T-helper 1 cell treated with Interleukin-12 subunit alpha and Interleukin-12 subunit beta and Interleukin-4 antibody, amounts not matched to agents 30 ng/mL and 1 ng/mL, for 36 hours (primary cell): ENCODE results near the gene SYP. TPM values are rescaled to one million over a fixed set of nuclear protein-coding genes. Genes with fewer than 3 reads are reported as not detected.
"Not testable (repeated sequence)": the region's sequence is repeated elsewhere in the genome, so short reads cannot be mapped to it uniquely, and the experiment has no call there.

Experiments
- intact Hi-C: fragments of 100-400 bp; cut with micrococcal nuclease; formaldehyde crosslinking; loops from one replicate; pipeline ENCODE4 v1.15.1; 2024
- total RNA-seq: library from RNA; stranded (reverse); gene quantifications from 2 replicates; pipeline ENCODE4 v1.2.3, GENCODE V29; 2022

Gene SYP
- total RNA-seq, 1 donor from 2014 or later: 3.3 TPM

GRCh38 chrX:49147936-49148335, 52.1 kb downstream of the SYP start:
- intact Hi-C loops: no loop called here

DNA sequence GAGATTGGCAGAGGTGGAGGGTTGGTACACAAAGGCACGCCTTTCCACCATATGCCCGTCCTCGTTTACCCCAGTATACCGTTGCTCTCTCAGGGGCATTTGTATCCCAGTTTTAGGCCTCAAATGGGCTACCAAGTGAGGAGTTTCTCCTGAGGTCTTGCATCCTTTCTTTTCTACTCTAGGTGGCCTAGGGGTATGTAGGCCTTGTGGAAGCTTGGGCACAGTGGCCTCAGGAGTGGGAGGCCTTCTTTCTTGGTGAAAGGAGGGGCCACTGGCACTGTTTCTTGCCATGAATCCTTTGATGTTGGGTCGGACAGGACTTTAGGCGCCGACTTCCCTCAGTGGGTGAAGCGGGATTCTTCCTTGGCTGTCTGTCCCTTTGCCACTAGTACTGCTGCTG, 52.7 kb downstream of the SYP start:
- intact Hi-C loops: no loop called here

GRCh38 chrX:49143154-49143553, 56.8 kb downstream of the SYP start:
- intact Hi-C loops: not testable (repeated sequence)

DNA sequence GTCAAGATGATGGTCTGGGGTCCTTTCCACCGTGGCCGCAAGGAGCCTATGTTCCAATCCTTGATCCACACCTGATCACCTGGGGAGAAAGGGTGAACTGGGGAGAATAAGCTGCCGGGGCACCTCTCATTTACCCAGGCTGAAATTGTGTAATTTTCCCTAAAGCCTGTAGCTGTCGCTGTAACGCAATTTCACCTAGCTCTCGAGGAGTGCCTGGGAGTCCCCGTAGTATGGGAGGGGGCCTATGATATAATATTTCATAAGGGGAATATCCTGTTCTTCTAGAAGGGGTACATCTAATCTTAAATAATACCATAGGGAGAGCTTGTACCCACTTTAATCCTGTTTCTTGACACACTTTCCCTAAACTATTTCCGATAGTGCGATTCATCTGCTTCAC, 57.7 kb downstream of the SYP start:
- intact Hi-C loops: not testable (repeated sequence)

DNA sequence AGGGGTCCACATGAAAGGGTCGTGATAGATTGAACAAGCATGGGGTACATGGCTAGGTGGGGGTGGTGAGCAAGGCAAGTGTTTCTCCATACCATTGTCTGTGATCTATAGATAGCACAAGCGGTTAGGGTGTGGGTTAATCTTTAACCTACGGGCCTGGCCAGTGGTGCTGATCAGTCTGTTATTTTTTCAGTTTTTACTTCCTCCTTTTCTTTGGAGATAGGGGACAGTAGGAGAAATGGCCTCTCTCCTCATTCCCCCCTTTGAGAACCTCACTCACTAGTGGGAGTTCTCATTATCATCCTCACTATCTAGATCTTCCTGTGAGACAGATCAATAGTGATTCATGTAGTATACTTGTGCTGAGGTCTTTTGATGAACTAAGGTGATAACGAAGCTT, 60.3 kb downstream of the SYP start:
- intact Hi-C loops: no loop called here

Other genes starting within 250 kb of the SYP start
- gene OTUD5, start 242.6 kb downstream of the SYP start, total RNA-seq: 68.4 and 71.1 TPM in 2 replicates
- gene KCND1, start 228.3 kb downstream of the SYP start, total RNA-seq: 5.0 and 6.3 TPM in 2 replicates
- gene GRIPAP1, start 197.9 kb downstream of the SYP start, total RNA-seq: 103 and 110 TPM in 2 replicates
- 46.6 and 50.9 TPM in 2 replicates for gene TFE3, start 156.8 kb downstream of the SYP start, total RNA-seq
- 6.5 and 8.3 TPM in 2 replicates for gene CCDC120, start 141.2 kb downstream of the SYP start, total RNA-seq
- 20.9 and 22.2 TPM in 2 replicates for gene PRAF2, start 126.2 kb downstream of the SYP start, total RNA-seq
- 68.7 and 71.5 TPM in 2 replicates for gene WDR45, start 120.3 kb downstream of the SYP start, total RNA-seq
- gene GPKOW, start 76.5 kb downstream of the SYP start, total RNA-seq: 32.6 and 33.2 TPM in 2 replicates
- gene MAGIX, start 37.4 kb downstream of the SYP start, total RNA-seq: 2.0 and 2.4 TPM in 2 replicates
- gene PLP2, start 28.3 kb downstream of the SYP start, total RNA-seq: 89.0 and 90.7 TPM in 2 replicates
- 18.6 and 18.9 TPM in 2 replicates for gene PRICKLE3, start 13.8 kb downstream of the SYP start, total RNA-seq
- 0.22 TPM in 2 replicates for gene CACNA1F, start 33.1 kb upstream of the SYP start, total RNA-seq
- 30.2 and 32.4 TPM in 2 replicates for gene CCDC22, start 35.3 kb upstream of the SYP start, total RNA-seq
- gene FOXP3, start 64.5 kb upstream of the SYP start, total RNA-seq: 19.9 and 20.4 TPM in 2 replicates
- 10.1 and 13.0 TPM in 2 replicates for gene PPP1R3F, start 69.6 kb upstream of the SYP start, total RNA-seq
- not detected in 2 replicates for gene GAGE10, start 103.5 kb upstream of the SYP start, total RNA-seq
- not detected in 2 replicates for gene GAGE12J, start 121.8 kb upstream of the SYP start, total RNA-seq
- not detected in 2 replicates for gene GAGE13, start 131.4 kb upstream of the SYP start, total RNA-seq